Stimulated activated naive CD8-positive, alpha-beta T cell treated with anti-CD3 and anti-CD28 coated beads, Interleukin-15, Interleukin-2, amounts not matched to agents 100 ng/mL and 50 ng/mL, for 24 hours (primary cell): ENCODE results near the gene SH3PXD2A.

Experiments
- H3K27ac Mint-ChIP-seq: one replicate; pipeline ENCODE4 v1.8.0; 2021; ENCODE audit warnings: mild to moderate bottlenecking, mixed read lengths
- H3K27me3 Mint-ChIP-seq: one replicate; pipeline ENCODE4 v1.8.0; 2021; ENCODE audit warnings: mixed read lengths
- H3K36me3 Mint-ChIP-seq: one replicate; pipeline ENCODE4 v1.8.0; 2021; ENCODE audit warnings: low read depth, mixed read lengths
- H3K4me1 Mint-ChIP-seq: one replicate; pipeline ENCODE4 v1.8.0; 2021; ENCODE audit warnings: low read depth, mixed read lengths
- H3K4me3 Mint-ChIP-seq: one replicate; pipeline ENCODE4 v1.8.0; 2021; ENCODE audit warnings: mild to moderate bottlenecking, mixed read lengths
- H3K9me3 Mint-ChIP-seq: one replicate; pipeline ENCODE4 v1.8.0; 2021; ENCODE audit warnings: mixed read lengths

Gene SH3PXD2A

GRCh38 chr10:103836273-103836672 is 19.1 kb downstream of the SH3PXD2A start:
- H3K36me3 Mint-ChIP-seq: no peaks in the 10 kb centered on the region
- H3K4me3 Mint-ChIP-seq: no peak overlapping the region
- H3K9me3 Mint-ChIP-seq: peaks cover 2% of the 10 kb centered on the region
- H3K27ac Mint-ChIP-seq: no peak overlapping the region
- H3K4me1 Mint-ChIP-seq: no peaks in the 10 kb centered on the region
- H3K27me3 Mint-ChIP-seq: no peaks in the 10 kb centered on the region

GRCh38 chr10:103835096-103836050 is 20.0 kb downstream of the SH3PXD2A start:
- Mint-ChIP-seq H3K27ac (no peak overlapping the region), H3K36me3 (no peaks in the 10 kb centered on the region), H3K4me3 (no peak overlapping the region), H3K4me1 (no peaks in the 10 kb centered on the region), H3K27me3 (no peaks in the 10 kb centered on the region), H3K9me3 (peaks cover 2% of the 10 kb centered on the region)

- H3K27ac Mint-ChIP-seq: no peak overlapping the region
- no peaks in the 10 kb centered on the region for H3K36me3 Mint-ChIP-seq
Observed at GRCh38 chr10:103834436-103835095, 20.8 kb downstream of the SH3PXD2A start.

GRCh38 chr10:103833731-103834365 is 21.5 kb downstream of the SH3PXD2A start:
- Mint-ChIP-seq H3K9me3 (peaks cover 2% of the 10 kb centered on the region), H3K27ac (no peak overlapping the region), H3K27me3 (no peaks in the 10 kb centered on the region), H3K36me3 (no peaks in the 10 kb centered on the region), H3K4me3 (no peak overlapping the region), H3K4me1 (no peaks in the 10 kb centered on the region)

More at GRCh38 chr10:103834436-103835095, 20.8 kb downstream of the SH3PXD2A start:
- Mint-ChIP-seq H3K27me3 (no peaks in the 10 kb centered on the region), H3K4me1 (no peaks in the 10 kb centered on the region), H3K9me3 (peaks cover 2% of the 10 kb centered on the region), H3K4me3 (no peak overlapping the region)

DNA sequence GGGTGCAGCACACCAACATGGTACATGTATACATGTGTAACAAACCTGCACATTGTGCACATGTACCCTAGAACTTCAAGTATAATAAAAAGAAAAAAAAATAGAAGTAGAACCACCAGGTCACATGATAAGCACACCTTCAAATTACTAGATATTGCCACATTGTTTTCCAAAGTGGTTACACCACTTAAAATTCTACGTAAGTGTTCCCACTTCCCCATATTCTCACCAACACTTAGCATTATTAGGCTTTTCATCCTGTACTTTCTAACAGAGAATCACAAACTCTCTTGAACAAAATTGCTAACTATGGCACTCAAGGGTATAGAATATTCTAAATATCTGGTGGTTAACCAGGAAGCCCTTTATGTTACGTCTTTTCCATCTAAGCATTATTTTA is 22.6 kb downstream of the SH3PXD2A start:
- Mint-ChIP-seq H3K4me3 (no peak overlapping the region), H3K4me1 (no peaks in the 10 kb centered on the region), H3K27me3 (no peaks in the 10 kb centered on the region), H3K9me3 (peaks cover 2% of the 10 kb centered on the region), H3K36me3 (no peaks in the 10 kb centered on the region), H3K27ac (no peak overlapping the region)

- H3K9me3 Mint-ChIP-seq: peaks cover 2% of the 10 kb centered on the region
- no peak overlapping the region for H3K27ac Mint-ChIP-seq
- no peaks in the 10 kb centered on the region for H3K27me3 Mint-ChIP-seq
- no peaks in the 10 kb centered on the region for H3K36me3 Mint-ChIP-seq
- no peaks in the 10 kb centered on the region for H3K4me1 Mint-ChIP-seq
- no peak overlapping the region for H3K4me3 Mint-ChIP-seq
Observed at GRCh38 chr10:103829838-103830465, 25.4 kb downstream of the SH3PXD2A start.

GRCh38 chr10:103829278-103829677 is 26.1 kb downstream of the SH3PXD2A start:
- H3K27ac Mint-ChIP-seq: no peak overlapping the region
- no peaks in the 10 kb centered on the region for H3K36me3 Mint-ChIP-seq
- no peak overlapping the region for H3K4me3 Mint-ChIP-seq
- peaks cover 2% of the 10 kb centered on the region for H3K9me3 Mint-ChIP-seq
- H3K4me1 Mint-ChIP-seq: no peaks in the 10 kb centered on the region
- H3K27me3 Mint-ChIP-seq: no peaks in the 10 kb centered on the region

DNA sequence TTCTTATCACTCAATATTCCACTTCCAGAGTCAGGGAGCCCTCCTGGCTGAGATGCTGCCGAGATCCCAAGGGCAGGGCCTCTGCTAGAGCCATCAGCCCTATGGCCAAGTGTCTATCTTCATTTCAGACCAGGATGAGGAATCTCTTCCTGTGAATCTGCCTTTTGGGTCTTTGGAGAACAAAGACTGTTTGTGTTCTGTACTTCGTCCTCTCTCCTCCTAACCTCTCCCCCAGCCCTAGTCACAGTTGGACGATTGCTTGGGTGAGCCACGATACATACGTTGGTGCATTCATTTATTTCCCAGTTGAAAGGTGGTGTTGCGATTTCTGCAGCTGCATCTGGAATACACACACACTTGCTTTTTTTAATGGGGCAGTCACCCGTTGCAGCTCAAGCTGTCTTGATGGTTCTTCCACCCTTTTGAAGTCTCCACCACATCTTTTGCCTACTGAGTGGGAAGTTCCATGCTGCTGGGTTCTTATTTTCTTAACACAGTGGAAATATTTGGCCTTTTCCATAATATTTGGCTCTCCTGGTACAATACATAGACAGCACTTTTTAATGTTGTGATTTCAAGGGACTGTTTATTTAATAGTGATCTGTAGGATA is 26.7 kb downstream of the SH3PXD2A start:
- Mint-ChIP-seq H3K27ac (no peak overlapping the region), H3K4me3 (no peak overlapping the region), H3K4me1 (no peaks in the 10 kb centered on the region), H3K9me3 (peaks cover 2% of the 10 kb centered on the region), H3K27me3 (no peaks in the 10 kb centered on the region), H3K36me3 (no peaks in the 10 kb centered on the region)

DNA sequence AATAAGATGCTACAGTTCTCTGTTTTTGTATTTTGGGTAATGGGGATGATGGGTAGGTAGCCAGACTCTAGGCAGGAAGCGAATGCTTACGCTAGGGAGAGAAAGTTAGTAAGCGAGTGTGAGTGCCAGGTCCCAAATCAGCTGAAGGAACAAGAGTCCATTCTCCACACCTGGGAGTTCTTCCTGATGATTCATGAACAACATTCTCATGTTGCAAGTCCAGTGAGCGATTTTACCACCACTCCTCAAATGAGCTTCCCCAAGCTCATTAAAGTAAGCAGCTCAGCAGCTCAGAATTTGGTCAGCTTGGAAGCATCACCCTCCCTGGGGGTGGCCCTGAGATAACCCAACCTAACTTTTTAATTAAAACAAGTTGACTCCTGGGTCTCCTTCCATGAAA is 27.3 kb downstream of the SH3PXD2A start:
- Mint-ChIP-seq H3K9me3 (peaks cover 1% of the 10 kb centered on the region), H3K27me3 (no peaks in the 10 kb centered on the region), H3K4me3 (no peak overlapping the region), H3K36me3 (no peaks in the 10 kb centered on the region), H3K27ac (no peak overlapping the region), H3K4me1 (no peaks in the 10 kb centered on the region)

- Mint-ChIP-seq H3K9me3 (no peaks in the 10 kb centered on the region), H3K4me3 (no peak overlapping the region), H3K27ac (no peak overlapping the region), H3K27me3 (peaks cover 3% of the 10 kb centered on the region), H3K36me3 (no peaks in the 10 kb centered on the region), H3K4me1 (no peaks in the 10 kb centered on the region)
Observed at GRCh38 chr10:103826885-103827284, 28.5 kb downstream of the SH3PXD2A start.

- Mint-ChIP-seq H3K9me3 (no peaks in the 10 kb centered on the region), H3K4me1 (no peaks in the 10 kb centered on the region), H3K4me3 (no peak overlapping the region), H3K27me3 (peaks cover 10% of the 10 kb centered on the region), H3K36me3 (no peaks in the 10 kb centered on the region), H3K27ac (no peak overlapping the region)
Observed at GRCh38 chr10:103824281-103824680, 31.1 kb downstream of the SH3PXD2A start.

DNA sequence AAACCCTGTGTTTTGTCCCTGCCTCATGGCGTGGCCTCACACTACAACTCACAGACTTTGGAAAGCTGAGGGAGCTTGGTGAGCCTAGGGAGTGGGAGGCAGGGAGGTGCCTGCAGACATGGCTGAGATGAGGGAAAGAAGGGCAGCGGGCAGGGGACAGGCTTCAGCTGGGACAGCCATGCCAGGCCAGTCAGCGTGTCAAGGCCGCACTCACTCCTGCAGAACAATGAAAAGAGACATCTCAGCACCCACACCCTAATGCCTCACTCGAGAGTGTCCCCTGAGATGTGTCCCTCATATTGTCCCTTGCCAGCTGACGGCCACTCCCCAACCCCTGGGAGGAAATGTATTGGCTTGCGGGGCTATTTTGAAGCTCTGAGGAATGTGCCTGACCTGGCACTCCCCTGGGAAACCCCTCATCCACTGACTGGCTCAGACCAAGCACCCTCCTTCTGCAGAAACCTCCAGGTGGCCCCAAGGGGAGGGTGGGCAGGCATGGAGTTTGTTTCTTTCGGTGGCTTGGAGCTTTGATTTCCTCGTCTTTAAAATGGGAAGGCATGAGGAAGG is 31.6 kb downstream of the SH3PXD2A start:
- H3K4me1 Mint-ChIP-seq: no peaks in the 10 kb centered on the region
- no peak overlapping the region for H3K27ac Mint-ChIP-seq
- no peaks in the 10 kb centered on the region for H3K9me3 Mint-ChIP-seq
- peaks cover 14% of the 10 kb centered on the region for H3K27me3 Mint-ChIP-seq
- no peaks in the 10 kb centered on the region for H3K36me3 Mint-ChIP-seq
- no peak overlapping the region for H3K4me3 Mint-ChIP-seq

- no peak overlapping the region for H3K4me3 Mint-ChIP-seq
- no peak overlapping the region for H3K27ac Mint-ChIP-seq
- peaks cover 24% of the 10 kb centered on the region for H3K27me3 Mint-ChIP-seq
Observed at GRCh38 chr10:103822800-103823199, 32.6 kb downstream of the SH3PXD2A start.

DNA sequence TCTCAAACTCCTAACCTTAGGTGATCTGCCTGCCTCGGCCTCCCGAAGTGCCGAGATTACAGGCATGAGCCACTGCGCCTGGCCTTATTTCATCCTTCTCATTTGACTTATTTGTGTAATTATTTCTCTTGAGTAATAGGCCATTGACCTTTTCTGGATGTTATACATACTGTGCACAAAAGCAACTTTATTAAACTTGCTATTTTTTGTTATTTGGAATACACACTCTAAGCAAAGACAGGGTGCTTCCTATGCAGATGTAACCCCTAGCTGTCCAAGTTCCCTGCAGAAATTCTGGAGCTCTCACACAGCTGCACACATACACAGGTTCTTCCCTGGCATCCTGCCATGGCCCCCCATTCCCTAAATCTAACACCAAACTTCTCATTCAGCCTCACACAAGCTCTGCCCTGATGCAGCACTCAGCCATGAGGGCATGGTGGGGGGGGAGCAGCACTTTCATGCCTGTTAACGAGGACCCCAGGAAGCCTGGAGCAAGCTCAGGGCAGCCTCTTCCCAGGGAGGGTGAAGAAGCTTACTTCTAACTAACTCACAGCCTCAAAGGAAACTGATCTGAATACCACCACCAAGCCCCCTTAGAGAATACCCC is 33.2 kb downstream of the SH3PXD2A start:
- Mint-ChIP-seq H3K27ac (no peak overlapping the region), H3K27me3 (peaks cover 27% of the 10 kb centered on the region), H3K36me3 (no peaks in the 10 kb centered on the region), H3K4me3 (no peak overlapping the region), H3K4me1 (no peaks in the 10 kb centered on the region), H3K9me3 (no peaks in the 10 kb centered on the region)

More at GRCh38 chr10:103822800-103823199, 32.6 kb downstream of the SH3PXD2A start:
- no peaks in the 10 kb centered on the region for H3K4me1 Mint-ChIP-seq
- H3K36me3 Mint-ChIP-seq: no peaks in the 10 kb centered on the region
- H3K9me3 Mint-ChIP-seq: no peaks in the 10 kb centered on the region
